HCT116 (cell line): Measurements from ENCODE around the gene AGPAT2. TPM values are rescaled to one million over a fixed set of nuclear protein-coding genes. Genes with fewer than 3 reads are reported as not detected.

Experiments used
- ATAC-seq: fragments of 200-7000 bp; cut with Tn5 transposase; 2 replicates; pipeline ENCODE4 v1.9.1; 2020; ENCODE audit warnings: mild to moderate bottlenecking, moderate library complexity
- BruUV-seq: library from RNA; stranded (reverse); fragments of 400-500 nt; replicated peaks from 2 replicates; lab custom pipeline; 2021; lab: Mats Ljungman, UMichigan
- CTCF ChIA-PET: fragments of 300-600 bp; sonication (Branson Sonifier 250); formaldehyde crosslinking; loops from one replicate; lab custom pipeline; 2021; ENCODE audit warnings: antibody characterized with exemption; lab: Charles Lee
- POLR2A ChIA-PET: fragments of 300-600, 350-600 bp; sonication (Branson Sonifier 250); formaldehyde crosslinking; loops from one replicate; lab custom pipeline; 2021; ENCODE audit warnings: antibody characterized with exemption; lab: Charles Lee
- RAD21 ChIA-PET, 2 experiments: fragments of 300-600 bp; sonication (Branson Sonifier 250); formaldehyde crosslinking; loops; one replicate each; lab custom pipeline; 2023; ENCODE audit warnings: low total read pairs in 2 of 2; ENCODE audit not compliant: uncharacterized antibody in 2 of 2, unreplicated experiment in 2 of 2, low non-redundant PET in 1 of 2; lab: Charles Lee
- DNase-seq: peaks from one replicate; pipeline ENCODE4 v3.0.0-alpha.2; 2010; ENCODE audit warnings: low read depth, low spot score
- H2AFZ ChIP-seq: fragments of 200-600 bp; shearing (Covaris generic), sonication (generic); 2 replicates; pipeline ENCODE4 v1.6.1; 2017; ENCODE audit warnings: low read depth, mixed run types, mixed read lengths, antibody characterized with exemption, low read length; ENCODE audit not compliant: poor library complexity, severe bottlenecking
- H3K27ac ChIP-seq: 2 replicates; pipeline ENCODE4 v1.5.1; 2012; ENCODE audit warnings: low read depth, low read length
- H3K27me3 ChIP-seq: fragments of 200-600 bp; sonication (generic); 2 replicates; pipeline ENCODE4 v1.6.1; 2016; ENCODE audit warnings: mixed run types, low read length, mixed read lengths; ENCODE audit not compliant: insufficient read depth
- H3K36me3 ChIP-seq, 2 experiments: fragments of 200-500 bp in 1 of 2; fragments of 200-600 bp in 1 of 2; sonication (Bioruptor generic) in 1 of 2; sonication (generic) in 1 of 2; 2 replicates each; pipeline versions ENCODE4 v1.5.1 to v1.6.1; 2014 to 2016; ENCODE audit warnings: low read length in 2 of 2, inconsistent platforms in 1 of 2, mixed read lengths in 1 of 2, mixed run types in 1 of 2; ENCODE audit not compliant: insufficient read depth in 2 of 2, control insufficient read depth in 1 of 2
- H3K4me1 ChIP-seq, 2 experiments: fragments of 200-600 bp in 1 of 2; sonication (generic) in 1 of 2; 2 replicates each; pipeline versions ENCODE4 v1.5.1 to v1.6.1; 2012 to 2017; ENCODE audit warnings: low read length in 2 of 2, inconsistent platforms in 1 of 2, mild to moderate bottlenecking in 1 of 2, mixed read lengths in 1 of 2, mixed run types in 1 of 2, moderate library complexity in 1 of 2; ENCODE audit not compliant: insufficient read depth in 2 of 2, control insufficient read depth in 1 of 2
- H3K4me2 ChIP-seq: fragments of 200-600 bp; sonication (generic); 2 replicates; pipeline ENCODE4 v1.6.1; 2017; ENCODE audit warnings: mixed run types, low read length, mixed read lengths
- H3K4me3 ChIP-seq, 2 experiments: fragments of 200-600 bp in 1 of 2; sonication (generic) in 1 of 2; replicated peaks in 1 of 2; 2 replicates each; pipeline ENCODE4 v1.5.1; 2011 to 2016; ENCODE audit warnings: low read length in 2 of 2, control low read depth in 1 of 2, low read depth in 1 of 2, mild to moderate bottlenecking in 1 of 2, mixed read lengths in 1 of 2, mixed run types in 1 of 2
- H3K79me2 ChIP-seq: fragments of 200-600 bp; sonication (generic); 2 replicates; pipeline ENCODE4 v1.6.1; 2017; ENCODE audit warnings: mild to moderate bottlenecking, mixed run types, low read length, moderate library complexity, mixed read lengths; ENCODE audit not compliant: insufficient read depth
- H3K9ac ChIP-seq: fragments of 200-600 bp; sonication (generic); 2 replicates; pipeline ENCODE4 v1.6.1; 2016; ENCODE audit warnings: low read length, mixed read lengths
- H3K9me2 ChIP-seq: fragments of 200-600 bp; sonication (generic), shearing (Covaris generic); 2 replicates; pipeline ENCODE4 v1.6.1; 2017; ENCODE audit warnings: mixed run types, mild to moderate bottlenecking, moderate library complexity; ENCODE audit not compliant: insufficient read depth
- H3K9me3 ChIP-seq, 2 experiments: fragments of 200-500 bp in 1 of 2; fragments of 200-600 bp in 1 of 2; sonication (Bioruptor generic) in 1 of 2; sonication (generic) in 1 of 2; 2 replicates each; pipeline ENCODE4 v1.6.1; 2014 to 2017; ENCODE audit warnings: low read length in 2 of 2, mixed read lengths in 2 of 2, inconsistent platforms in 1 of 2, low read depth in 1 of 2, mild to moderate bottlenecking in 1 of 2, mixed run types in 1 of 2, moderate library complexity in 1 of 2; ENCODE audit not compliant: control insufficient read depth in 1 of 2, insufficient read depth in 1 of 2
- H4K20me1 ChIP-seq: fragments of 200-600 bp; sonication (generic), shearing (Covaris generic); 2 replicates; pipeline ENCODE4 v1.6.1; 2017; ENCODE audit warnings: mixed run types, mild to moderate bottlenecking, moderate library complexity; ENCODE audit not compliant: insufficient read depth
- EZH2phosphoT487 ChIP-seq: fragments of 200-600 bp; IDR thresholded peaks from 2 replicates; pipeline ENCODE4 v1.6.1; 2018; ENCODE audit warnings: antibody characterized with exemption, borderline replicate concordance
- TCF7L2 ChIP-seq: IDR thresholded peaks from 2 replicates; pipeline ENCODE4 v1.7.0; 2011; ENCODE audit warnings: borderline replicate concordance, inconsistent platforms; ENCODE audit not compliant: insufficient read depth, insufficient read length; ENCODE audit errors: extremely low read depth
- ZNF274 ChIP-seq: fragments of 200-500 bp; sonication (Bioruptor generic); IDR thresholded peaks from 2 replicates; pipeline ENCODE4 v1.6.1; 2014; ENCODE audit warnings: mild to moderate bottlenecking, low read depth, low read length, inconsistent platforms
- intact Hi-C: fragments of 100-400 bp; cut with micrococcal nuclease; formaldehyde crosslinking; loops from 2 replicates; pipeline ENCODE4 v1.10.0; 2022
- total RNA-seq: library from RNA; stranded (reverse); gene quantifications from one replicate; pipeline ENCODE4 v1.2.1, GENCODE V29; 2021; ENCODE audit not compliant: unreplicated experiment
- TF ChIP-seq, protein P1 (sequence below): IDR thresholded peaks from 2 replicates; pipeline ENCODE4 v1.6.1; 2011; ENCODE audit warnings: mild to moderate bottlenecking, low read length, moderate library complexity; ENCODE audit not compliant: insufficient replicate concordance; ENCODE audit errors: extremely low read depth
- TF ChIP-seq, protein P2 (sequence below): IDR thresholded peaks from 2 replicates; pipeline ENCODE4 v1.6.1; 2012

The AGPAT2 gene
- total RNA-seq, 1 experiment from 2014 or later, result 86.0 TPM

DNA sequence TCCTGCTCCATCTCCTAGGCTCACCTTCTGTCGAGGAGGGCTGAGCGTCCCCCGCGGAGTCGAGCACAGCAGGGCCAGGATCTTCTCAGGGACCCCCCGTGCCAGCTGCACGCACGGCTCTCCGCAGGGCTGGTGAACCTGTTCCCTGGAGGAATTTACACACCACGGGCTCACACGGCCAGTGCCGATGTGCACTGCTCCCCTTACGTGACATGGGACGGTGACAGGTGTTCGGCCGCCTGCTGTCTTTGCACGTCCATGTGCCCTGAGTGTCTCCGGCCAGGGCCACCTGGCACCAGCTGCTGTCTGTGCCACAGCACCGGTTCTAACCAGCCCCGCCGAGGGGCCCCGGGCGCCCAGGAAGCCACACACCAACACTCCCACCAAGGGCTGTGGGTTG is 8.7 kb upstream of the AGPAT2 start:
- ATAC-seq, result no peak
- RAD21 ChIA-PET, result no interaction called here
- no peaks in the 10 kb centered on the region for H4K20me1 ChIP-seq
- TF ChIP-seq, protein P1, sequence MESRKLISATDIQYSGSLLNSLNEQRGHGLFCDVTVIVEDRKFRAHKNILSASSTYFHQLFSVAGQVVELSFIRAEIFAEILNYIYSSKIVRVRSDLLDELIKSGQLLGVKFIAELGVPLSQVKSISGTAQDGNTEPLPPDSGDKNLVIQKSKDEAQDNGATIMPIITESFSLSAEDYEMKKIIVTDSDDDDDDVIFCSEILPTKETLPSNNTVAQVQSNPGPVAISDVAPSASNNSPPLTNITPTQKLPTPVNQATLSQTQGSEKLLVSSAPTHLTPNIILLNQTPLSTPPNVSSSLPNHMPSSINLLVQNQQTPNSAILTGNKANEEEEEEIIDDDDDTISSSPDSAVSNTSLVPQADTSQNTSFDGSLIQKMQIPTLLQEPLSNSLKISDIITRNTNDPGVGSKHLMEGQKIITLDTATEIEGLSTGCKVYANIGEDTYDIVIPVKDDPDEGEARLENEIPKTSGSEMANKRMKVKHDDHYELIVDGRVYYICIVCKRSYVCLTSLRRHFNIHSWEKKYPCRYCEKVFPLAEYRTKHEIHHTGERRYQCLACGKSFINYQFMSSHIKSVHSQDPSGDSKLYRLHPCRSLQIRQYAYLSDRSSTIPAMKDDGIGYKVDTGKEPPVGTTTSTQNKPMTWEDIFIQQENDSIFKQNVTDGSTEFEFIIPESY, result no peak
- no peak for TF ChIP-seq TCF7L2
- no peak for TF ChIP-seq EZH2phosphoT487
- TF ChIP-seq, protein P2, sequence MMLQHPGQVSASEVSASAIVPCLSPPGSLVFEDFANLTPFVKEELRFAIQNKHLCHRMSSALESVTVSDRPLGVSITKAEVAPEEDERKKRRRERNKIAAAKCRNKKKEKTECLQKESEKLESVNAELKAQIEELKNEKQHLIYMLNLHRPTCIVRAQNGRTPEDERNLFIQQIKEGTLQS, result no peak
- TF ChIP-seq ZNF274, result no peak
- H3K27me3 ChIP-seq, result no peaks in the 10 kb centered on the region
- CTCF ChIA-PET, result interaction anchor here (1.1 to 1.2 kb wide), 2 partner anchors 61 to 212 kb away, joined by 3 read pairs; no protein-coding TSS in a partner anchor
- peak overlapping the region; percentile 35; the same call in 1 of the 2 replicates for H3K27ac ChIP-seq
- BruUV-seq, result no TSS peak
- H3K9me3 ChIP-seq, result no peaks in the 10 kb centered on the region
- H3K79me2 ChIP-seq, result no peaks in the 10 kb centered on the region
- intact Hi-C loops, result loop anchor here (1.0 to 2.0 kb wide), 3 partner anchors 33 to 211 kb away; no protein-coding TSS in a partner anchor
- peaks cover 42 to 76% of the 10 kb centered on the region in 2 experiments for H3K4me1 ChIP-seq
- H3K9me2 ChIP-seq, result no peaks in the 10 kb centered on the region
- POLR2A ChIA-PET, result no interaction called here
- no peak overlapping the region for H3K9ac ChIP-seq
- no peak for DNase-seq
- H3K4me3 ChIP-seq, result no peak overlapping the region
- peak overlapping the region; percentile 98 for H3K4me2 ChIP-seq
- H3K36me3 ChIP-seq, result no peaks in the 10 kb centered on the region
- no peak overlapping the region for H2AFZ ChIP-seq
